ENCODE measurements around the gene ZNF597.

ZNF597 gene

DNA sequence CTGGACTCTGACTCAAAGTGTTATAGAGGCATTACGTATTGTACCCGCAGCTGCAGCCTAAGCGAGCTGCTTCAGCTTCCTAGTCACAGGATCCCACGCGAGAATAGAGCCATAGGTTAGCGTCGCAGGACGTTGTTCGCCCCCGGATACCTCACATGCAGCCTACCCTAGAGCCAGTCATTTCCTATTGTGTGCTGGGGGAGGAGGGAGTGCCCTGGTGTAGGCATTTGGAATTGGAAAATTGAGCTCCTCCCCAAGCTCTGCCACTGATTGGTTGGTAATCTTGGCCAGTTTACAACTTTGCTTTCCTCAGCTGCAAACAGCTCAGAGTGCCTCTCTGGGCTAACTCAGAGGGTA is 706 bp upstream of the ZNF597 start:
- Histone ChIP-seq H3K4me3 (ENCODE audit: low read length) (peak overlapping the region; percentile 35; the same call in 1 of the 2 replicates), H3K27ac (ENCODE audit: low read length) (no peak overlapping the region)
- no peak for DNase-seq (ENCODE audit: low read depth, low spot score)

DNA sequence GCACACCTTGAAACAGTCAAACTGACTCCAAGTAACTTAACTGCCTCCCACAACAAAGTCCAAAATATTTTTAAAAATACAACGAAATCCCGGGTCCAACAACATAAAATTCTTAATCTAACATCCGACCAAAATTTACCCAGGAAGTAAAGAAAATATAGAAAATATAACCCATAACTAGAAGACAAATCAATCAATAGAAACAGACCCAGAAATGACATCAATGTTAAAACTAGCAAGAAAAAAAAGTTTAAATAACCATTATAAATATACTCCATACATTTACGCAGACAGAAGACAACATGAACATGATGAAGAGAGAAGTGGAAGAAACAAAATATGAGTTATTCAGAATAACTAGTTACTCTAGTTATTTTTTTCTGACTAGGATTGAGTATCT is 3.7 kb downstream of the ZNF597 start:
- Histone ChIP-seq H3K27ac (ENCODE audit: low read length) (no peak overlapping the region), H3K4me1 (ENCODE audit: control insufficient read depth, insufficient read depth, low read length) (no peaks in the 10 kb centered on the region), H3K36me3 (ENCODE audit: control insufficient read depth, insufficient read depth, low read length) (no peaks in the 10 kb centered on the region), H3K4me3 (ENCODE audit: low read length) (no peak overlapping the region), H3K9me3 (ENCODE audit: control insufficient read depth, insufficient read depth, low read length) (no peaks in the 10 kb centered on the region), H3K27me3 (ENCODE audit: control insufficient read depth, insufficient read depth, low read length) (no peaks in the 10 kb centered on the region)
- no peak for DNase-seq (ENCODE audit: low read depth, low spot score)
- WGBS (ENCODE audit: insufficient coverage, insufficient read length), result 100% methylated on average over 3 of the region's 4 CpGs

More for the DNA sequence above, 706 bp upstream of the ZNF597 start:
- H3K4me1 ChIP-seq (ENCODE audit: control insufficient read depth, insufficient read depth, low read length), result no peaks in the 10 kb centered on the region
- no peaks in the 10 kb centered on the region for H3K36me3 ChIP-seq (ENCODE audit: control insufficient read depth, insufficient read depth, low read length)
- H3K9me3 ChIP-seq (ENCODE audit: control insufficient read depth, insufficient read depth, low read length), result no peaks in the 10 kb centered on the region
- H3K27me3 ChIP-seq (ENCODE audit: control insufficient read depth, insufficient read depth, low read length), result no peaks in the 10 kb centered on the region
- WGBS (ENCODE audit: insufficient coverage, insufficient read length), result no CpG with 5 or more reads among the region's 10 CpGs

DNA sequence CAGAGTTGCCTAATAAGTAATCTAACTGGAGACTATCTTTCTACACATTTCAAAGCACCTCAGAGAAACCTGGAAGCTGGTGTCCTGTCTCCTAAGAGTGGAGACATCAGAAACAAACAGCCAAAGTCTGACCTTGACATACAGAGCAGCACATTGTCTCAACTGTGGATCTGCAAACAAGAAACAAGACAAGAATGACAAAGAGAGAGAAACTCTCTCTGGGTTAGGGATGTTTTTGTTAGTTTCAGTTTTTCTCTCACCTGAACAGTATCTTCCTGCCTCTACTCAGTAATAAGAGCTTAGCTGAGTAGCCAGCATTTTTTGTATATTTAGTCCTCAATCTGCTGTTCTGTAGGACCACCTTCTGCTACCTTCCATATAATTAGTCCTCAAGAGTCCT is 8.9 kb downstream of the ZNF597 start:
- Histone ChIP-seq H3K36me3 (ENCODE audit: control insufficient read depth, insufficient read depth, low read length) (no peaks in the 10 kb centered on the region), H3K4me1 (ENCODE audit: control insufficient read depth, insufficient read depth, low read length) (no peaks in the 10 kb centered on the region), H3K27me3 (ENCODE audit: control insufficient read depth, insufficient read depth, low read length) (no peaks in the 10 kb centered on the region), H3K4me3 (ENCODE audit: low read length) (no peak overlapping the region), H3K27ac (ENCODE audit: low read length) (no peak overlapping the region), H3K9me3 (ENCODE audit: control insufficient read depth, insufficient read depth, low read length) (no peaks in the 10 kb centered on the region)
- no peak for DNase-seq (ENCODE audit: low read depth, low spot score)

DNA sequence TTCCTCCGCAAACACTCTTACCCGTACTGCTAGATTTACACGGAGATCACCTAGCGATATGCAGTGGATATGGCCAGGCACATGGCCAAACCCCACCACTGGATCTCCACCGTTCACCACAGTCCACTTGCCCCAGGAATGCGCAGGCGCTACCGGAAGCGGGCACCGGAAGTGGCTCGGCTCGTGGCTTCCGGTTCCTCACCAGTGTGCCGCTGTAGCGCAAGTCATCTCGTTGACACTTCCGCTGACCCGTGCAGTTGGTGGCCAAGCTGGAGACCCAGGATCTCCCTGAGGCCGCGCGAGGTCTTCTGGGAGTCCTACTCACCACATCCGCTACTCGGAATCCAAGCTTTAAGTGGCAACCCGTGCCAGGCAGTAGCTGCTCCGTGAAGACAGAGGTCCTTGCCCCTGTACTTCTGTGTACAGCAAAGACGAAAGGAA is 11.5 kb downstream of the ZNF597 start:
- Histone ChIP-seq H3K36me3 (ENCODE audit: control insufficient read depth, insufficient read depth, low read length) (no peaks in the 10 kb centered on the region), H3K4me3 (ENCODE audit: low read length) (no peak overlapping the region), H3K9me3 (ENCODE audit: control insufficient read depth, insufficient read depth, low read length) (no peaks in the 10 kb centered on the region), H3K27ac (ENCODE audit: low read length) (no peak overlapping the region), H3K4me1 (ENCODE audit: control insufficient read depth, insufficient read depth, low read length) (no peaks in the 10 kb centered on the region), H3K27me3 (ENCODE audit: control insufficient read depth, insufficient read depth, low read length) (no peaks in the 10 kb centered on the region)
- no peak for DNase-seq (ENCODE audit: low read depth, low spot score)
- WGBS (ENCODE audit: insufficient coverage, insufficient read length), result no CpG with 5 or more reads among the region's 26 CpGs

DNA sequence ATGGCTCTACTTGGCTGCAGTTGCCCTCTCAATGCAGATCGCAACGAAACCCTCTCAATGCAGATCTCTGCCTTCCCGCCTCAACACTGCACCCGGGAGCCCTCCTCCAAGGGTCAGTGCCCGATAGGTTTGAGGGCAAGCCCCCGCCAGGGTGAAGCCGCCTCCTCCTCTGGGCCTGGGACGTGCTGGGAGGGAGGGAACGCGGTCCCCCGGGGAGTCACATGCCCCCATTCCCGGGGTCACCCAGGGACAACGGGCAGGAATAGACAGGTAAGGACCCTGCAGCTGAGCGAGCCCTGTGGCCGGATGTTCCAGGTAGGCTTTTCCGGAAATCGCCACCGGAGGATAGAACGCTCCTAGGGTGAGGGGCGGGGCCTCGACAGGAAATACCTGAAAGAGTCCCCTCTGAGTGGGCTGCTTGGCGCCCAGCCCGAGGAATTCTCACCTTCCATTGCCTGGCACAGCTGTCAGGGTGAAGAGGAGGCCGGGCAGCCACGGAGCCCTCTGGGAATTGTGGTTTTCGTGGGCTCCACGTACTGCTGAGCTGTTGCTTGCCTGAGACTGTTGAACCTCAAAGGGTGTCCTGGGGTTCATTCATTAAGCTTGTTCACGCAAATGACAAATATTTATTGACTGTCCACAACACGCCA is 29.4 kb downstream of the ZNF597 start:
- no peak overlapping the region for H3K4me3 ChIP-seq (ENCODE audit: low read length)
- H3K9me3 ChIP-seq (ENCODE audit: control insufficient read depth, insufficient read depth, low read length), result peaks cover 3% of the 10 kb centered on the region
- no peaks in the 10 kb centered on the region for H3K27me3 ChIP-seq (ENCODE audit: control insufficient read depth, insufficient read depth, low read length)
- no CpG with 5 or more reads among the region's 29 CpGs for WGBS (ENCODE audit: insufficient coverage, insufficient read length)
- no peak for DNase-seq (ENCODE audit: low read depth, low spot score)
- H3K4me1 ChIP-seq (ENCODE audit: control insufficient read depth, insufficient read depth, low read length), result no peaks in the 10 kb centered on the region
- peaks cover 2% of the 10 kb centered on the region for H3K36me3 ChIP-seq (ENCODE audit: control insufficient read depth, insufficient read depth, low read length)
- no peak overlapping the region for H3K27ac ChIP-seq (ENCODE audit: low read length)

DNA sequence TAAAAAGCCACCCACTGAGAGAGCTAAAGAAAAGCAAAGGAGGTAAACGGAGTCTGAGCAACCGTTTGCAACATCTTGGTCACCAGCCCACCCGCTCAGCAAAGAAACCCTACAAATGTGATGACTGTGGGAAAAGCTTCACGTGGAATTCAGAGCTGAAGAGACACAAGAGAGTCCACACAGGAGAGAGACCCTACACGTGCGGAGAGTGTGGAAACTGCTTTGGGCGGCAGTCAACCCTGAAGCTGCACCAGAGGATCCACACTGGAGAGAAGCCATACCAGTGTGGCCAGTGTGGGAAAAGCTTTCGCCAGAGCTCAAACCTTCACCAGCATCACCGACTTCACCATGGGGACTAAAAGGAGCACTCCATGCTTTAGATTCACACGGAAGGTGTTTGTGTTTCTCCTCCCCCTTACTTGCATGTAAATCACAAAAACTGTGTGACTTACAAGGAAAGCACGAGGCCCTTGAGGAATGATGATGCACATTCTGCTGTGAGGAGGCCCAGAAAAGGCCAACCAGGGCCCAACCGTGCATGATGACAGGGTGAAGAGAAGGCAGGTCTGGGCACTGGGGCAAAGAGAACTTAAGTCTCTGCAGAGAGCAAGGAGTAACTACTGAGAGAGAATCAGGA is 34.6 kb downstream of the ZNF597 start:
- no peak overlapping the region for H3K27ac ChIP-seq (ENCODE audit: low read length)
- H3K36me3 ChIP-seq (ENCODE audit: control insufficient read depth, insufficient read depth, low read length), result peaks cover 12% of the 10 kb centered on the region
- no CpG with 5 or more reads among the region's 12 CpGs for WGBS (ENCODE audit: insufficient coverage, insufficient read length)
- H3K9me3 ChIP-seq (ENCODE audit: control insufficient read depth, insufficient read depth, low read length), result peaks cover 16% of the 10 kb centered on the region
- no peaks in the 10 kb centered on the region for H3K27me3 ChIP-seq (ENCODE audit: control insufficient read depth, insufficient read depth, low read length)
- H3K4me1 ChIP-seq (ENCODE audit: control insufficient read depth, insufficient read depth, low read length), result no peaks in the 10 kb centered on the region
- no peak for DNase-seq (ENCODE audit: low read depth, low spot score)
- no peak overlapping the region for H3K4me3 ChIP-seq (ENCODE audit: low read length)

DNA sequence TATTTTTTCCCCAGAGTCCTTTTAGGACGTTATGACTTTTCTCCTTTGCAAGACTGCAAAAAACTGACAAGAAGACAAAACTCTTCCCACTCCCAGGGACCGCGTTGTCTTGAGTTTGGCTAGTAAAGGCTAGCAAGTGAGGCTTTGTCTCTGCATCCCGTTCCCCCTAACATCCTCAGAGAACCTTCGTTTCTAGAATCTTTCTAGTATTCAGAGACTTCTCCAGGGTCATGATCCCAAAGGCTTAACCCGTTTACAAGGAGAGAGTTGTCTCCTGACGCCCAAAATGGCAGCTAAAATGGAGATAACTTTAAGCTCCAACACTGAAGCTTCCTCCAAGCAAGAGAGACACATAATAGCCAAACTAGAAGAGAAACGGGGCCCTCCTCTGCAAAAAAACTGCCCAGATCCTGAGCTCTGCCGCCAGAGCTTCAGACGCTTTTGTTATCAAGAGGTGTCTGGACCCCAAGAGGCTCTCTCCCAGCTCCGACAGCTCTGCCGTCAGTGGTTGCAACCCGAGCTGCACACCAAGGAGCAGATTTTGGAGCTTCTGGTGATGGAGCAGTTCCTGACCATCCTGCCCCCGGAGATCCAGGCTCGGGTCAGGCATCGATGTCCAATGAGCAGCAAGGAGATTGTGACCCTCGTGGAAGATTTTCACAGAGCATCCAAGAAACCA is 41.4 kb downstream of the ZNF597 start:
- Histone ChIP-seq H3K27me3 (ENCODE audit: control insufficient read depth, insufficient read depth, low read length) (no peaks in the 10 kb centered on the region), H3K9me3 (ENCODE audit: control insufficient read depth, insufficient read depth, low read length) (no peaks in the 10 kb centered on the region), H3K4me1 (ENCODE audit: control insufficient read depth, insufficient read depth, low read length) (no peaks in the 10 kb centered on the region), H3K27ac (ENCODE audit: low read length) (no peak overlapping the region), H3K36me3 (ENCODE audit: control insufficient read depth, insufficient read depth, low read length) (peaks cover 6% of the 10 kb centered on the region), H3K4me3 (ENCODE audit: low read length) (peak overlapping the region; percentile 83; the same call in 1 of the 2 replicates)
- no peak for DNase-seq (ENCODE audit: low read depth, low spot score)
- WGBS (ENCODE audit: insufficient coverage, insufficient read length), result no CpG with 5 or more reads among the region's 17 CpGs

DNA sequence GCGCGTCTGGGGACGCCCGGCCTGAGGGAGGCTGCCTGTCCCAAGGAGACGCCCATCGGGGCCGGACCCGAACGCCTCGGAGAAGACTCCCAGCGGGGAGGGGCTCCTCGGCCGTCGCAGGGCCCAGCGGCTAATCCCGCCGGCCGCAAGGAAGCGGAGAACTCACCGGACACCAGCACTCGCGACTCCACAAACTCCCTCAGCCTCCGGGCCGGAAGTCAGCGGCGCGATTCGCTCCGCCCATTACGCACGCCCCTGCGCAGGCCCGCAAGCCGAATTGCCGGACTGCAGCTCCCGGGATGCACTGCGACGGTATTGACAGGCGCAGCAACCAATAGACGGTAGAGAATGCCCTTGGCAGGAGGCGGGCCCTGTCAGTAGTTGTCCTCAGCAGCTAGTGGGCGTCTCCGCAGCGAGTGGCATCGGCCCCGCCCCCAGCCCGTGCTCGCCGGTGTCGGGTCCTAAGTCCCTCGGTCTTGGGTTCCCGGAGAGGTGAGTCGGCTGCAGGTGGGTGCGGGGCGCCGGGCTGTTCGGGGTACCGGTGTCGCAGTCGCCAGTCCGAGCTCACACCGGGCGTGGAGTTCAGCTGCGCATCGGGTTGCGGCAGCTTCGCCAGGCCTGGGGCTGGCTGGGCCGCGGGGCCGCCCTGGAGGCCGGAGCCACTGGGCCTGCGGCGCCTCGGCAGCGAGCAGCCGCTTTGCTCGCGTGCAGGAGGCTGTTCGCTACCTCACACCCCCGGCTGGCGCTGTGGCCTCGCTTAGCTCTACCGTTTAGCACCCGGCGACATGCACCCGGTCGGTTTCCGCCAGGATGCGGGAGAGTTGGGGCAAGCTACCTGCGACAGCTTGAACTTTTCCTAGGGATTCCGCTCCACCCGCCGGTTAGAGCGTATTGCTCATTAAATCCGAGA is 42.3 kb downstream of the ZNF597 start, which contains the start of the genes ZNF174 and ZSCAN32:
Gene ZNF174, plus strand, starts transcription at position 437 of the 910 bp plus-strand sequence. CDS start 790 bp downstream, outside the sequence.
Gene ZSCAN32, minus strand, starts transcription at position 226 of the 910 bp plus-strand sequence. CDS start 3,447 bp downstream, outside the sequence.
- Histone ChIP-seq H3K9me3 (ENCODE audit: control insufficient read depth, insufficient read depth, low read length) (no peaks in the 10 kb centered on the region), H3K4me1 (ENCODE audit: control insufficient read depth, insufficient read depth, low read length) (no peaks in the 10 kb centered on the region), H3K36me3 (ENCODE audit: control insufficient read depth, insufficient read depth, low read length) (peaks cover 11% of the 10 kb centered on the region), H3K27ac (ENCODE audit: low read length) (no peak within 1 kb of the TSS), H3K27me3 (ENCODE audit: control insufficient read depth, insufficient read depth, low read length) (no peaks in the 10 kb centered on the region), H3K4me3 (ENCODE audit: low read length) (peak within 1 kb of the TSS; percentile 83)
- DNase-seq (ENCODE audit: low read depth, low spot score), result peak; percentile 95
- no CpG with 5 or more reads among the region's 95 CpGs for WGBS (ENCODE audit: insufficient coverage, insufficient read length)

DNA sequence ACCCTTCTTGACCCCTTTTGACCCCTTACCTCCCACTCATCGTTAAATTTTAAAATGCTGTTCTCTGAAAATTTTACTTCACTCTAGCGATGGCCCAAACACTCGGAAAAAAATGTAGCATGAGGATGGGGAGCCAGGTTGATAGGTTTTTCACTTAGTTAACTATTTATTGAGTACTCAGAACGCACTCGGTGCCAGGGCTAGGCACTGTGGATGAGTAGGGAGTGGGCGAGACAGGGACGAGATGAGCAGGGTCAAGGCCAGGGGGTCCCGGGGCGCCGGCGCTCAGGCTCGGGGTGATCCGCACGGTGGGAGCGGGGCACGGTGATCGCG is 42.9 kb downstream of the ZNF597 start:
- Histone ChIP-seq H3K9me3 (ENCODE audit: control insufficient read depth, insufficient read depth, low read length) (no peaks in the 10 kb centered on the region), H3K36me3 (ENCODE audit: control insufficient read depth, insufficient read depth, low read length) (peaks cover 11% of the 10 kb centered on the region), H3K27me3 (ENCODE audit: control insufficient read depth, insufficient read depth, low read length) (no peaks in the 10 kb centered on the region), H3K4me1 (ENCODE audit: control insufficient read depth, insufficient read depth, low read length) (no peaks in the 10 kb centered on the region), H3K27ac (ENCODE audit: low read length) (no peak overlapping the region), H3K4me3 (ENCODE audit: low read length) (peak overlapping the region; percentile 57)
- no peak for DNase-seq (ENCODE audit: low read depth, low spot score)
- WGBS (ENCODE audit: insufficient coverage, insufficient read length), result no CpG with 5 or more reads among the region's 18 CpGs
